Colonic mucosa (tissue), 4 donors: ENCODE measurements around the gene UCHL5. TPM values are rescaled to one million over a fixed set of nuclear protein-coding genes. Genes with fewer than 3 reads are reported as not detected.

ENCODE experiments used
- DNase-seq: peaks from one replicate; pipeline ENCODE4 v3.0.0-alpha.2; 2020
- H3K27ac ChIP-seq: fragments of 200-600 bp; one replicate; pipeline ENCODE4 v1.8.0; 2021
- H3K27me3 ChIP-seq: fragments of 200-600 bp; one replicate; pipeline ENCODE4 v1.8.0; 2021
- H3K36me3 ChIP-seq: fragments of 200-600 bp; one replicate; pipeline ENCODE4 v1.8.0; 2021
- H3K4me1 ChIP-seq: fragments of 200-600 bp; one replicate; pipeline ENCODE4 v1.8.0; 2021; ENCODE audit warnings: mild to moderate bottlenecking
- H3K4me3 ChIP-seq: fragments of 200-600 bp; one replicate; pipeline ENCODE4 v1.8.0; 2021
- H3K9ac ChIP-seq, 2 donors: one replicate each; pipeline ENCODE4 v1.7.0; 2013; ENCODE audit warnings: control low read depth in 2 of 2, low read depth in 2 of 2, low read length in 2 of 2
- H3K9me3 ChIP-seq: fragments of 200-600 bp; one replicate; pipeline ENCODE4 v1.8.0; 2021
- intact Hi-C: fragments of 100-400 bp; cut with DNase I; formaldehyde crosslinking; loops from one replicate; pipeline ENCODE4 v1.14.1; 2022
- total RNA-seq, 2 donors: library from RNA; stranded (reverse); fragmentation: NEBNext Ultra II Directional in 1 of 2; extraction: Animal tissue kit (Norgen Biotek cat#: 25700) in 1 of 2; gene quantifications; one replicate each; pipeline ENCODE4 v1.2.1, GENCODE V29; 2021
- TF ChIP-seq, protein P1 (sequence below): fragments of 200-600 bp; IDR thresholded peaks from one replicate; pipeline ENCODE4 v1.8.0; 2022; ENCODE audit warnings: antibody characterized with exemption, mild to moderate bottlenecking
- donor health status: healthy.
- donor health status: DM: no; HTN: no; CAD: no.
- donor health status: DM: no; HTN: no; CAD: no.

UCHL5 gene
- total RNA-seq, 2 donors from 2014 or later, result 33.9 to 46.5 TPM

DNA sequence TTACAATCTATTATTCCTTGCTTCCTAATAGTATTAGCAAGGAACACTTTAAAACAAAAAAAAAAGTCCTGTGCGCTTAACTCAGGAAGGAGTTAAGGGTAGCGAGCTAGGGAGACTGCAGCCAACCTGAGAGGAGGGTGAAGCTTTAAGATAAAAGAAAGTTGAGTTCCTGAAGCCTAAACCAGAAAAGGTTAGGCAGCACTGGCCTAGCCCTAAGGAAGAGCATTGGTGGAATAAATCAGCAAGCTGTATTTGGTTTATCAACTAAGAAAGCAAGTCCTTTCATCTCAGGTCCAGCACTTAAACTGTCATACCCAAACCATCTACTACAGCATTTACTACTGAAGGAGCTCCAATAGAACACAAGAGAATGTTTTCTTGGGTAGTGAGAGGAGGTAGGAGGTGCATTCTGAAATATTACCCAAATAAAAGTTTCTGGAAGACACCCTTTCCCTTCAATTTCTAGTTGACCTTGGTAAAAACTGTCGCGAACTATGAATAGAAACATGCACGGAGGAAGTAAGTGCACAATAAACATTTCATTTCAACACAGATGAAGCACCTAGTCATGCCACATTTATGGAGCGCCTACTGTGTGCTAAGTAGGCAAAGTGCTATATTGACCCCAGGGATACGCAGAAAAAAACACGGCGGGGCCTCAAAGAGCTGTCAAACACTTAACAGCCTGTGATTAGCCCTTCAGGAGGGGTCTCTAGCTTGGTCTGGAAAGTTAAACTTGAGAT lies 44.8 kb upstream of the UCHL5 start:
- Histone ChIP-seq H3K27ac (peak overlapping the region; percentile 95), H3K4me1 (no peaks in the 10 kb centered on the region), H3K27me3 (no peaks in the 10 kb centered on the region), H3K4me3 (peak overlapping the region; percentile 87), H3K9ac (peak overlapping the region; percentile 84 to 86), H3K9me3 (no peaks in the 10 kb centered on the region), H3K36me3 (no peaks in the 10 kb centered on the region)
- TF ChIP-seq, protein P1, sequence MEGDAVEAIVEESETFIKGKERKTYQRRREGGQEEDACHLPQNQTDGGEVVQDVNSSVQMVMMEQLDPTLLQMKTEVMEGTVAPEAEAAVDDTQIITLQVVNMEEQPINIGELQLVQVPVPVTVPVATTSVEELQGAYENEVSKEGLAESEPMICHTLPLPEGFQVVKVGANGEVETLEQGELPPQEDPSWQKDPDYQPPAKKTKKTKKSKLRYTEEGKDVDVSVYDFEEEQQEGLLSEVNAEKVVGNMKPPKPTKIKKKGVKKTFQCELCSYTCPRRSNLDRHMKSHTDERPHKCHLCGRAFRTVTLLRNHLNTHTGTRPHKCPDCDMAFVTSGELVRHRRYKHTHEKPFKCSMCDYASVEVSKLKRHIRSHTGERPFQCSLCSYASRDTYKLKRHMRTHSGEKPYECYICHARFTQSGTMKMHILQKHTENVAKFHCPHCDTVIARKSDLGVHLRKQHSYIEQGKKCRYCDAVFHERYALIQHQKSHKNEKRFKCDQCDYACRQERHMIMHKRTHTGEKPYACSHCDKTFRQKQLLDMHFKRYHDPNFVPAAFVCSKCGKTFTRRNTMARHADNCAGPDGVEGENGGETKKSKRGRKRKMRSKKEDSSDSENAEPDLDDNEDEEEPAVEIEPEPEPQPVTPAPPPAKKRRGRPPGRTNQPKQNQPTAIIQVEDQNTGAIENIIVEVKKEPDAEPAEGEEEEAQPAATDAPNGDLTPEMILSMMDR, result no peak
- intact Hi-C loops, result loop anchor here (5.0 kb wide), 1 partner anchor 37 kb away; no protein-coding TSS in a partner anchor
- no peak for DNase-seq

DNA sequence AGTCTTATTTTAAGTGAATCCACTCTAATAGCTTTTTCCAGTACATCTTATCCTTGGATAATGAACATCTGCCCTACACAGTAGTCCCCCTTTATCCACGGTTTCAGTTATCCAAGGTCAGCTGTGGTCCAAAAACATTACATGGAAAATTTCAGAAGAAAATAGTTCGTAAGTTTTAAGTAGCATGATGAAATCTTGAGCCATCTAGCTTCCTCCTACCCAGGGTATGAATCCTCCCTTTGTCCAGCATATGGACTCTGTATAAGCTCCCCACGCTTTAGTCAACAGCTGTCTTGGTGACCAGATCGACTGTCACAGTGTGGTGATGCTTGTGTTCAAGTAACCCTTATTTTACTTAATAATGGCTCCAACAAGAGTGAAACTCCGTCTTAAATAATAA lies 43.5 kb upstream of the UCHL5 start:
- intact Hi-C loops, result loop anchor here (5.0 kb wide), 1 partner anchor 35 kb away; no protein-coding TSS in a partner anchor
- no peaks in the 10 kb centered on the region for H3K9me3 ChIP-seq
- H3K4me1 ChIP-seq, result no peaks in the 10 kb centered on the region
- no peak for DNase-seq
- H3K27me3 ChIP-seq, result no peaks in the 10 kb centered on the region
- H3K36me3 ChIP-seq, result no peaks in the 10 kb centered on the region
- H3K27ac ChIP-seq, result no peak overlapping the region
- no peak overlapping the region for H3K9ac ChIP-seq
- no peak overlapping the region for H3K4me3 ChIP-seq
- TF ChIP-seq, protein P1, result no peak

DNA sequence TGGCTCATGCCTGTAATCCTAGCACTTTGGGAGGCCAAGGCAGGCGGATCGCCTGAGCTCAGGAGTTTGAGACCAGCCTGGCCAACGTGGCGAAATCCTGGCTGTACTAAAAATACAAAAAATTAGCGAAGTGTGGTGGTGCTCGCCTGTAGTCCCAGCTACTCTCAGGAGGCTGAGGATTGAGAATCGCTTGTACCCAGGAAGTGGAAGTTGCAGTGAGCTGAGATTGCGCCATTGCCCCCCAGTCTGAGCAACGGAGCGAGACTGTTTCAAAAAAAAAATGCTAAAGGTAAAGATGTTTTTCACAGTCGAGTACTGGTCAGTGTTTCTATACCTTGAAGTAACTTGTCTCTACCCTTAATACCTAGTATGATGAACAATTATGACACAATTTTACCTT lies 35.0 kb upstream of the UCHL5 start:
- TF ChIP-seq, protein P1, result no peak
- no peak for DNase-seq
- Histone ChIP-seq H3K27me3 (no peaks in the 10 kb centered on the region), H3K9me3 (no peaks in the 10 kb centered on the region), H3K9ac (no peak overlapping the region), H3K27ac (no peak overlapping the region), H3K4me3 (no peak overlapping the region), H3K4me1 (no peaks in the 10 kb centered on the region), H3K36me3 (peaks cover 6% of the 10 kb centered on the region)
- intact Hi-C loops, result no loop called here

DNA sequence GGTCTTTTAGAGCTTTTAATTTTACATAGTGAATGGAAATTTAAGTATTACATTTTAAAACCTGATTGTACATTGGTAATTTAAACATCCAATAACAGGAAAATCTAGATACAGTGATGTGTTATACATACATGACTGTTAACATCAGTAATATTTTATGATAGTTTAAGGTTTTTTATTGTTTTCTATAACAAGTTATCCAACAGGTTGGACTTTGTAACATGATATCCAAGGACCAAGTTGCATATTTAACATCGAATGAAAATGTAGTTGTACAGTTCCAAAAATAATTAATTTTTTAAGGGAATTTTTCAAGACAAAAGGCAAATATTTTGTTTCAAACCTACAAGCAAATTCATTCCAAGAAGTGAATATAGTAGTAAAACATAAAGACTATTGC lies 31.7 kb upstream of the UCHL5 start:
- Histone ChIP-seq H3K9ac (no peak overlapping the region), H3K36me3 (no peaks in the 10 kb centered on the region), H3K27ac (no peak overlapping the region), H3K9me3 (no peaks in the 10 kb centered on the region), H3K4me1 (no peaks in the 10 kb centered on the region), H3K27me3 (no peaks in the 10 kb centered on the region), H3K4me3 (no peak overlapping the region)
- intact Hi-C loops, result no loop called here
- TF ChIP-seq, protein P1, result no peak
- no peak for DNase-seq

DNA sequence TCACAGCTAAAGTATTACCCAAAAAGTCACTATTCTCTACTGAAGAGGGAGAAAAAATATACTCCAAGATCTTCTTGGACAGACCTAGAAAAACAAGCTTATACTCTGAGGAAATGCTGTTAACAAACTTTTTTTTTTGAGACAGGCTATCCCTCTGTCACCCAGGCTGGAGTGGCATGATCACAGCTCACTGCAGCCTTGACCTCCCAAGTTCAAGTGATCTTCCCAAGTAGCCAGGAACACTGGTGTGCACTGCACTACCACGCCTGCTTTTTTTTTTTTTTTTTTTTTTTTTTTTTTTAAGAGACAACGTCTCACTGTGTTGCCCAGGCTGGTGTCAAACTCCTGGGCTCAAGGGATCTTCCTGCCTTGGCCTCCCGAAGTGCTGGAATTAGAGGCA lies 28.7 kb upstream of the UCHL5 start:
- H3K4me3 ChIP-seq, result no peak overlapping the region
- no peaks in the 10 kb centered on the region for H3K4me1 ChIP-seq
- H3K36me3 ChIP-seq, result no peaks in the 10 kb centered on the region
- H3K9ac ChIP-seq, result no peak overlapping the region
- intact Hi-C loops, result no loop called here
- DNase-seq, result no peak
- no peaks in the 10 kb centered on the region for H3K9me3 ChIP-seq
- no peak overlapping the region for H3K27ac ChIP-seq
- H3K27me3 ChIP-seq, result no peaks in the 10 kb centered on the region
- TF ChIP-seq, protein P1, result no peak
